GM19043 (cell line): ENCODE data around the gene APCDD1.
A peak's percentile ranks its signal among the peaks of the same experiment; 100 is the strongest.
"Not testable (repeated sequence)": the region's sequence is repeated elsewhere in the genome, so short reads cannot be mapped to it uniquely, and the experiment has no call there.

ENCODE experiments used
- ATAC-seq: cut with Tn5 transposase; IDR thresholded peaks from one replicate; pipeline ENCODE4 v1.9.1; 2021; ENCODE audit warnings: low read depth; ENCODE audit not compliant: unreplicated experiment

The APCDD1 gene

DNA sequence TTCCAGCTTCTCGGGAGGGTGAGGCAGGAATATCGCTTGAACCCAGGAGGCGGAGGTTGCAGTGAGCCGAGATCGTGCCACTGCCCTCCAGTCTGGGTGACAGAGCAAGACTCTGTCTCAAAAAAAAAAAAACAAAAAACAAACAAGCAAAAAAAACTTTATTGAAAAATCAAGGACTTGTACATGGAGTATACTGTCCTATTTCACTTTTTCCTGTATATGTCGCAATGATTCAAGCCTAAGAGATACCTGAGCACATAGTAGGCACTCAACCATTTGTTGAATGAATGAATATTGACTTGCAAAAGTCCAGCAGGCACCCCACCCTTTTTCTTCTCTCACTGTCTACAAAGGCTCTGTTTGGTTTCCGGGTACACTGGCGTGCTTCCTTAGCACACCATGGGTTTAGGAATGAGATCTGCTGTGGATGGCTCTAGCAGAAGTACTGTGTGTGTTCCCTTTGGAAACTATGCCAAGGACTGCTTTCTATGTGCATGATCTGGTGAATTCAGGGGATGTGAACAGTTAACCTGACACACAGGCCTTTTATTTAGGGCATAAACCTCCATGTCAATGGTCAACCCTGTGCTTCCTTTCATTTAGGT, 6.1 kb downstream of the APCDD1 start:
- no peak for ATAC-seq

DNA sequence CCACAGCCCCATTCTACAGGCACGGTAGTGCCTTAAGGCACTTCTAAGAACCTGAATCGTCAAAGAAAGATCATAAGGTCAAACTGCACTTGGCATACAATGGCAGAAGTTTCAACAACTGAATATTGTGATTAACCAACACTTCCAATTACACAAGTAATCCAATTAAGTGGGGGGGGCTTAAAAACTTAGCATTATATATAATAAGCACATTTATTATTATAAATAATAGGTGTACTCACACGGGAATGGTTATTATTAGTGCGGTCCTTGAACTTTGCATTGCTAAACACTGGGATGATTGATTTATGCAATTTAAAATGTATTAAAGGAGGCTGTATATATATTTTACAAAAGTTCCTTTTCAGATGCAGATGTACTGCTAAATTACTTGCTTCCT, 7.6 kb downstream of the APCDD1 start:
- no peak for ATAC-seq

DNA sequence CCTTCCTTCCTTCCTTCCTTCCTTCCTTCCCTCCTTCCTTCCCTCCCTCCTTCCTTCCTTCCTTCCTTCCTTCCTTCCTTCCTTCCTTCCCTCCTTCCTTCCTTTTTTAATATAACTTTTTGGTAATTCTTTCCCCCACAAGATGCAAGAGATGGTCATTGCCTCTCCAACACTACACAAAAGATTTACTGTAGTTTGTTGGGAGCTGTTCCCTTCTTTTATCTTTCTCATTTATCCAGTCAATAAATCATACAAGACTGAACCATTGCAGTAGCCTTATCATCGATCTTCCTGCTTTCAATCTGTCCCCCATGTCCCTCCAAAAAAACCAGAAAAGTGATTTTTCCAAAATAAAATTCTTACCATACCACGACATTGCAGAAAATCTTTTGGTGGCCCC, 8.2 kb downstream of the APCDD1 start:
- ATAC-seq, result no peak

DNA sequence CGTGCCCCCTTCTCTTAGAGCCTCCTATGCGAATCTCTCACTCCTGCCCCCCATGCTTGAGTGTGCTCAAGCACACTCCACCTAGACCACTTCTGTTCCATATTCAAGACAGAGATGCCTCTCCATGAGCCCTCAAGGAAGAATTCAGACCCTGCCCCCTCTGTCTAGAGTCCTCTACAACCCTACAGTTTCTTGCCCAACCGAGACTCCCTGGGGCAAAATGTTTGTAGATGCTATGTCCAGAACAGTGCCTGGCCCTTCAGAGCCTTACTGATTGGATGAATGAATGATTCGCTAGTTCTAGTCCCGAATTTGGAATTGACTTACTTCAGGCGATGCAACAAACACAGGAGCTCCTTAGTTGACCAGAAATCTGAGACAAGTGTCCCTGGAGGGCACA, 8.7 kb downstream of the APCDD1 start:
- no peak for ATAC-seq

DNA sequence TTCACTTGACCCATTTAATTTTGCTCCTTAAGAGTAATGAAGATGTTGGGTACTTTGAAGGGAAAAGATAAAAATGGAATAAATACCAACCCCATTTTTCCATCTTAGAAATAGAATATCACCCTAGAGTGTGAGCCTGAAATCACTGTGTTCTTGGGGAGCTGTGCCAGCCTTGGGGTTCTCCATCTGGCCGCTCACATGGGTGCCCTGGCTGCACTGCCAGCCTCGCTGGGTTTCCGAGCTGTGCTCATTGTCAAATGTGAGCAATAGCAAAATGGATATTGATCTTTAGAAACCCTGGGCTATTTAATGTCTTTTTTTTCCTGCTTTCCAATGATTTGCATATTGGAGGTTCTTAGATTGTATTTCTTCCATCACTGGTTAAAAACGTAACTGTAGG, 9.3 kb downstream of the APCDD1 start:
- no peak for ATAC-seq

DNA sequence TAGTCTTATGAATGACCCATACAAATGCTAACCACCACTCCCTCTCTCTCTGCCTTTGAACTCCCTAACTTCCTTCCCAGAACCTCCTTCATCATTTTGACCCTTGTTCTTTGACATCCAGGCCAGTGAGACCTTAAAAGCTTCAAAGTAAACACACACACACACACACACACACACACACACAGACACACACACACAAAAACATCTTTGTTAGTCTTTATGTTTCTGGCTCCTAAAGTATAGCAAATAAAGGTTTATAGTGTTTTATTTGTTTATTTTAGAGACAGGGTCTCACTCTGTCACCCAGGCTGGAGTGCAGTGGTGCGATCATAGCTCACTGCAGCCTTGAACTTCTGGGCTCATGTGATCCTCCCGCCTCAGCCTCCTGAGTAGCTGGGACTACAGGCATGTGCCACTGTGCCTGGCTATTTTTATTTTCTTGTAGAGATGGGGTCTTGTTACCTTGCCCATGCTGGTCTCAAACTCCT, 9.8 kb downstream of the APCDD1 start:
- ATAC-seq, result not testable (repeated sequence)

DNA sequence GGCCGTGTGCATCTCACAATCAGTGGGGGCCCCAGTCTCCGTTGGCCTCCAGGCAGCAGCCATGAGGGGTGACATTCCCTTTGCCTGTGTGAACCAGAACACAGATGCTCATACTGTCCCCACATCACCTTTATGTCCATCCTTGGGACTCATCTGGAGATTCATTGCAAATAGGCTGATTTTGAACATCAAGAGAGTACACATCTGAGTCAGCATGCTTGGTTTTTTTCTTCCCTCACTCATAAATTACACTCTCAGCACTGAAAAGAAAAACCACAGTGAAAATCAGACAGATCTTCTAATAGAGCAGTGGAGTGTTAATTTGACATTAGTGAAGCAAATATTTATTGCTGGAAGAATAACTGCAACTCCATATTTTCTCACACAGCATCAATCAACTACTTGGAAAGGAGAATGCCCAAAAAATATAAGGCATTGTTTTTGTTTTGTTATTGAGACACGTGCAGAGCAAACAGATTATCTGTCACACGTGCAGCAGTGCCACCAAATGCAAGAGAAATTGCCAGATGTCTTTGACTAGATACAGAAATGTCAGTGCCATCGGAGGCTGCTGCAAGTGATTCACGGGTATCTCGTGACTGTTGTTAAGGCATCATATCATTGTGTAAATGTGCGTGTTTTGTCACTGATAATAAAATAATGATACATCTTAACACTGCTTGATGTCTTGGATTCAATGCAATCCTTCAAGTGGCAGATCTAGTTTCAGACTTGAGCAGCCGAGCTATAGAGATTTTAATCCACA, 10.9 kb downstream of the APCDD1 start:
- ATAC-seq, result no peak

DNA sequence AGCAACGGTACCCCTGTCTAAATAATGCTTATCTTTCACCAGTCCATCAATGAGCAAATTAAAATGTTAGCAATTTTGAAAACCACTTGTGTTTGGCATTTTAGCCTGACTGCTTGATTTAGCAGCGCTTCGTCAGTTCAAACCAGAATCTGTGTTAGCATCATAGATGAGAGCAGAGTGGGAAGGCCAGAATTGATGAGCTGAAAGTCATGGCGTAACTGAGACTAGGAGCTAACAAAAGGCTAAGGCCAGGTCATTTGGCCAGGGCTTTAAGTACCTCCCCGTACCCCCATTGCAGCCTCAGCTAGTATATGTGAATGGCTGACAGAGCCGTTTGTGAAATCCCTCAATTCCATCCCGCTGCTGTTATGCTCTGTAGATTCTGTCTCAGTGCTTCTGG, 16.0 kb downstream of the APCDD1 start:
- no peak for ATAC-seq

DNA sequence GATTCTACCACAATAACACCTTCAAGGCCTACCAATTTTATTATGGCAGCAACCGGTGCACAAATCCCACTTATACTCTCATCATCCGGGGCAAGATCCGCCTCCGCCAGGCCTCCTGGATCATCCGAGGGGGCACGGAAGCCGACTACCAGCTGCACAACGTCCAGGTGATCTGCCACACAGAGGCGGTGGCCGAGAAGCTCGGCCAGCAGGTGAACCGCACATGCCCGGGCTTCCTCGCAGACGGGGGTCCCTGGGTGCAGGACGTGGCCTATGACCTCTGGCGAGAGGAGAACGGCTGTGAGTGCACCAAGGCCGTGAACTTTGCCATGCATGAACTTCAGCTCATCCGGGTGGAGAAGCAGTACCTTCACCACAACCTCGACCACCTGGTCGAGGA, 17.1 kb downstream of the APCDD1 start:
- ATAC-seq, result no peak

DNA sequence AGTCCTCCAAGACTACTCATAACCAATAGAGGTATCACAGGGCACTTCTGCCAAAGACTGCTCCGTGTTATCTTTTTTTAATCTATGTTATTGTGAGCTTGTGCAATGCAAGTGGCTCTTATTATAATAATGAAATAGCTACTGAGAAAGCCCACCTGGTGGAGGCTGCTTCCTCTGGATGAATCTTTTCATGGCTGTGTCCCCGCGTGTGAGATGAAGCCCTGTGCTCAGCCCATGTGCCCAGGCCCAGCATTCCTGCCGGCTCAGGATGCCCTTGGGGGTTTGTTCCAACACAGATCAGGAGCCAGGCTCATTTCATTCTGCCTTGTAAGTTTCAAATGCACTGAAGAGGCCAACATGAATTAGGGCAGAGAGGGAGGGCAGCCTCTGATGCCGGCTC, 18.7 kb downstream of the APCDD1 start:
- ATAC-seq, result no peak

DNA sequence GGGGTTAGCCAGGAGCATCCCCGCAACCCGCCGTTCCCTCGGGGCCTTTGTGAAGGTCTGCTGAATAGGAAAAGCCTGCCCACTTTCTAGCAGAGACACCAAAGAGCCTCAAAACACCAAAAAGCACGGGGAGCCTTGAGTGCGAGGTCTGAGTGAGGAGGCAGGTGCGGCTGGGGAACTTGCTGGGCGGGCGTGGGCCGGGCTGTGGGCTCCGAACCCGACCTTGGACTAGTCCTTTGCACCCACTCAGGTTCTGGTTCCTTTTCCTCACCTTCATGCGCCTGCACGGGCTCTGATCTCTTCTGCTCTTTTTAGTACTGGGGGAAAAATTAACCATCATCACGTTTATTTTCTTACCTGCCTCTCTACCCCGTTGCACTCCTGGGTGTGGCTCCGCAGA, 19.9 kb downstream of the APCDD1 start:
- ATAC-seq, result no peak

DNA sequence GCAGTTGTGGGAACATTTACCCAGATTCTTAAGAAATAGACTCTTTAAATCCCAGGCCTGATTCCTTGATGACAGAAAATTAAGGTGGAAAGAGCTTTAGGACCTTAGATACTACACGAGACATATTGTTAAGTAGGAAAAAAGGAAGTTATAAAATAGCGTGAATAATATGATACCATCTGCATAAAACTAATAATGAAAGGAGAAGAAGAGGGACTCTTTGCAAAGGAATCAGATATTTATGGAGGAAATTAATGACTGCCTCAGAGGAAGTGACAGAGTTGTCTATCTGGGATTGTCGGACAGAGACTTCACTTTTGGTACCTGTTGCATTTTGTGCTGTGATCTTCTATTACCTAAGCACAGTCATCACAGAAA, 20.8 kb downstream of the APCDD1 start:
- ATAC-seq, result no peak

DNA sequence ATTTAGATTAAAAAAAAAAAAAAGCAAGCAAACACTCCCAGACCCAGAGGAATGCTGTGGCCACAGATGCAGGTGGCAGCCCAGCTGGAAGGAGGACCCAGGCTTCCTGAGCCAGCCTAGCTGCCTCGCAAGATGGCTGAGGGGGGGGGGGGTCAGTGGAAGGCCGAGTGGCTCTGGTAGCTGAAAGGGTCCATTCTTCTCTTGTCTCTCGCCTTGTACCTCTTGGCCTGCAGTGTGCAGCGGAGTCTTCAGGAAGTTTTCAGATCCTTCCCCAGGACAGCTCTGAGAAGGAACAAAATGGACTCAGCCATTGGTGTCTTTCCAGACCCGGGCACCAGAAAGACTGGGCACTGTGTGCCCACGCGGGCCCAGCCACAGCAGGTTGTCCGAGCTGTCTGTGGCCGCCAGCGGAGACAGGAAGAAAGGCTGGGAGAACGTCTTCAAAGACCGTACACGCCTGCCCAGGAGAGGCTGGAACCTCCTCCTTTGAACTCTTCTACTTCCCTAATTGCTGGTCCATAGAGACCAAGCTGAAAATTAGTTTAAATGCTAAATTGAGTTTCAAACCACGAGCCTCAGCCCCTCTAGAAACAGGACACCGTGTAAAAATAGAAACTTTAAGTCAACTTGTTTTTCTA, 21.3 kb downstream of the APCDD1 start:
- ATAC-seq, result no peak

DNA sequence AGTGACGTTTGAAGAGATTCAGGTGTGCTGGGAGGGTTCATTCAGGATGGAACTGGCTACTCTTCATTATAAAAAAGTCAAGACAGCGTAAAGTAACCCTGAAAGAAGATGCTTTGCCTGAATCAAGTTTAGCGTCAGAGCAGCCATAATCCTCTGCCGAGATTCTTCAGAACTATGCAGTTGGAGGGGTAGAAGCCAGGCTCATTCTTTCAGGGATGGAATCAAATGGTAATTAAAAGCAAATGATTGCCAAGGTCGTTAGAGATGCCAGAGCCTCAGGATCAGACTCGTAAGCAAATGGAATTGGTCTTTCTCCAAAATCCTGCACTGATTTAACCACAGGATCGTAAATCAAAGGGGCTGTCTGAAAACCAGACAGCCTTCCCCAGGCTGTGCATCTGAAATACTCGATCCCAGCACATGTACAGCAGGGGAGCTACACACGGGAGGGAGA, 21.9 kb downstream of the APCDD1 start:
- ATAC-seq, result no peak

DNA sequence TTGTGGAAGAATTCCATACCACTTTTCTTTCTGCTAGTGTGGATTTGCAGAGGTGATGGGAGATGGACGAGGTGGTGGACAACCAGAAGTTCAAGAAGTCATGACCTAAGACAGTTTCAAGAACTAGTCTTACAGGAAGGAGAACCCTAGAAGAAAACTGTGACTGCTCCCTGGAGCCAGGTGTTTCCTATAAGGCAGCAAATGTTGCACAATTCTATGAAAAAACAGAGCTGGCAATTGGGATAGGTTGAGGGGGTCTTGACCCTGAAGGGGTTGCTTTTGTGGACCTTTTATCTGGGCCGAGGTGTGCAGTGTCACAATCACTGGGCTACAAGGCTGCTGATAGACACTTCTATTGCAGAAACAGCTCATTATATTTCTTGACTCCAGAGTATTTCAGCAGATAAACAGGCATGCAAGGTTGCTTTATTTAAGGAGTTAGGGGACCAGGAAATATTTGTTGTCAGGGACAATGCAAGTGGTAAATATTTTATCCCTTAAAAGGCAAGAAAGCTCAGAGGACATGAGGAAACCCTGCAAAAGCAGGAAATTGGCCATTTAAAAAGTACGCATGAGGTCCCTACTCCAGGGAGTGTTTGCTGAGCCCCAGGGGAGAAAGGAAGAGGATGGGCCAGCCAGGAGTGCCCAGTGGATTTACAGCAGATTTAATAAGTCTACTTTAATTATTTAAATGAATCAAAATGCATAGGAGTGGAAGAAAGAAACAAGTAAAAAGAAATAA, 22.9 kb downstream of the APCDD1 start:
- no peak for ATAC-seq

DNA sequence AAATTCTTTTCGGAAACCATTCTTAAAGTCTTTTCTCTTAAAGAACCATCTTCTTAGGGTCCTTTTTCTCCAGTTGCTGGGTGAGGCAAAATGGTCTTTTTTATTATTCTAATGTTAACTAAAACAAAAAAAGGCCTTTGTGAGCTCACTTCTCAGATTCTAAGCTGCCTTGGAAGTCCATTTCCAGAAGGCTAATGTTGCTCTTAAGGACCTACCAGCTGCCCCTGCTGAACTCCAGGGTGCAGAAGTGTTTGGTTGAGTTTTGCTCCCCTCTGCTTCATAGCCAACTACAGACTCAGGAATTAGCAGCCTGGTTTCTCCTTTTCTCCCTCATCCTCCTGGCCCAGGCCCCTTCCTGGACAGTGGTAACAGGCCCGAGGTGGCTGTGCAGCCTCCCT, 23.4 kb downstream of the APCDD1 start:
- ATAC-seq, result no peak

DNA sequence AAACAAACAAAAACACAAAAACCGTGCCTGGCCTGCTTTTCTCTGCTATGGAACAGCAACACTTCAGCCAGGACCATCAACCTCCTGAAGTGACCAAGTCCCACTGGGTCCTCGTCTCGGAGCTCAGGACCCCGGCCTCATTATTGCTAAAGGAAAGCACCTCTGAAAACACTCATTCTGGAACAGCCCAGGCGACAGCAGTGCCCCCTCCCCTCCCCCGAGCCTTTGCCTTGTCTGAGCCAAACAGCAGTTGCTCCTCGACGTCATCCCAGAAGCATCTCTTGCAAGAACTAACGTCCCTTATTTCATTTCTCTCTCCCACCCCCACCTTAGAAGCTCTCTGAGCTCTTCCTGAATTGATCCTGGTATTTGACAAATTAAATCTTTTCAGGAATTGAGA, 27.4 kb downstream of the APCDD1 start:
- no peak for ATAC-seq

DNA sequence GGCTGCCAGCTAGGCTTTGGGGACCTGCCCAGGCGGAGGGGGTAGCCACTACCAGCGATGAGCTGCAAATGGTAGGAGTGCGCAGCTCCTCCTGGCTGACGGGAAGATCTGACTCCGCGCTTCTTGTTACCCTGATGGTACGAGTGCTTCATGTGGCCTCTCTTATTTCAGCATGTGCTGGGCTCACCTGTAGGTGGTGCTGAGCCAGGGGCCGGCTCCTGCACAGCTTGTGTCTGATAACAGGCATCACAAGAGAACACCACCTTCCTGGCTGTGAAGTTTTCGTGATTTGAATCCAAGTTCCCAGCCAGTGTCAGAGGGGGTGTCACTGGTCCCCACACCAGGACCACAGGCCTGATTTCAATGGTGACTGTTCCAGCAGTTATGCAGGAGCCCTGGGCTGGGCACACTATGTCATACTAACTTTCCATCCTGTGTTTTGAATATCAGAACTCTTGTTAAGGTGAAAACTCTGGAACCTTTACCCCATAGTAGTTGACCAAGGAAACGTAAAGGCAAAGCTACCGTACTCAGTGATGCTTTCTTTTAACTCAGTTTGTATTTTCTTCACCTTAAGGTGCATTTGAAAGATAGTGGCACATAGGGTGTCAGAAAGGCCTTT, 28.0 kb downstream of the APCDD1 start:
- no peak for ATAC-seq

DNA sequence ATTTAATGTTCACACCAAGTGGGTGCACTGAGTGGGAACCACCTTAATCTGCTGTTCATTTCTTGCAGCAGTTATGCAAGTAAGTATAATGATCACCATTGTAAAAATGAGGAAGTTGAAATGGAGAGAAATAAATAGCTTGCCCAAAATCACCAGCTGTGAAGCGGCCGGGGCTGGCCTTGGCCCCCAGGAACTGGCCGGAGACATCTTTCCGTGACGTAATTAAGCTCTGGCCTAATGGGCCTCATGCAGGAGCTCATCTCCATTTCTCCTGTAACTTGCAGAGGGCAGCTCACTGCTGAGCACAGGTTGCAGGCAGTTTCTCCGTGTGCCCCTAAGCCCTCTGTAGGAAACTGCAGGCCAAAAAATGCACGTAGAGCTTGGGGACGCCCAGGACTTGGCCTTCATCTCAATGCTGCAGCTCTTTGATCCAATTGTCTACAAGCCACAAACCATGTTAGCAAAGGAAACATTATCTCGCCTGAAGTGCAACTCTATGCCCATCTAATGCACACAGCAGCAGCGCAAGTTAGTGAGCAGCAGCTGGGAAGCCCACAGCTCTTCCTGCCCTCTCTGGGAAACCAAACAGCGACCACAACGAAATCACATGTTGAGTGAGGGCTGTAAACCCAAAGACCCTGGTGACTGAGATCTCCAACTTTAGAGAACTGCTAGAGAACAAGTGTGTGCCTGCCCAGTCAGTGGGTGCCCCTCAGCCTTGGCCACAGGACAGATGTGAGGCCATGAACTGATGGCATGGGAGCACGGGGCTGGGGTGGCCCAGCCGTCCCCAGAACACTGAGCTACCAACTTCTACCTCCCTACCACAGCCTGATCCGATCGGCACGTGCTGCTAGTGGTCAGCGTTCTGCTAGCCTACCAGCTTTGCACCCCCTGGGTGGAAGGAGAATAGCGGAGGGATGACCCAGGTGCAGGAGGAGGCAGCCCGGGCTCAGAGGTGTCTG, 28.8 kb downstream of the APCDD1 start:
- peak; percentile 82 for ATAC-seq

DNA sequence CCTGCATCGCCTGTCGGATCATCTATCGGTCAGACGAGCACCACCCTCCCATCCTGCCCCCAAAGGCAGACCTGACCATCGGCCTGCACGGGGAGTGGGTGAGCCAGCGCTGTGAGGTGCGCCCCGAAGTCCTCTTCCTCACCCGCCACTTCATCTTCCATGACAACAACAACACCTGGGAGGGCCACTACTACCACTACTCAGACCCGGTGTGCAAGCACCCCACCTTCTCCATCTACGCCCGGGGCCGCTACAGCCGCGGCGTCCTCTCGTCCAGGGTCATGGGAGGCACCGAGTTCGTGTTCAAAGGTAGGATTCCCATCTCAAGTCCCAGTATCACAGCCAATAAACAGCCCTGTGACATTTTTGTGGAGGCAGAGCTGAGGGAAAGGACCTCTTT, 31.0 kb downstream of the APCDD1 start:
- no peak for ATAC-seq
